Hepatocyte (in vitro differentiated cells): ENCODE data around the gene PPDPF. TPM values are rescaled to one million over a fixed set of nuclear protein-coding genes. Genes with fewer than 3 reads are reported as not detected.

Experiments
- DNase-seq: peaks from one replicate; pipeline ENCODE4 v3.0.0-alpha.2; 2016; ENCODE audit warnings: low spot score
- H2AFZ ChIP-seq: fragments of 200-600 bp; sonication (generic); 2 replicates; pipeline ENCODE4 v1.6.0; 2016; ENCODE audit warnings: antibody characterized with exemption, mild to moderate bottlenecking
- H3K27ac ChIP-seq: fragments of 200-600 bp; sonication (generic); 2 replicates; pipeline ENCODE4 v1.5.1; 2016; ENCODE audit warnings: mild to moderate bottlenecking
- H3K27me3 ChIP-seq: fragments of 200-600 bp; sonication (generic); 2 replicates; pipeline ENCODE4 v1.6.1; 2016
- H3K36me3 ChIP-seq: fragments of 200-600 bp; sonication (generic); replicated peaks from 2 replicates; pipeline ENCODE4 v1.5.1; 2016; ENCODE audit warnings: low read depth; ENCODE audit not compliant: insufficient read depth
- H3K4me1 ChIP-seq: fragments of 200-600 bp; sonication (generic); 2 replicates; pipeline ENCODE4 v1.5.1; 2016; ENCODE audit warnings: mild to moderate bottlenecking, moderate library complexity; ENCODE audit not compliant: insufficient read depth
- H3K4me2 ChIP-seq: fragments of 200-600 bp; sonication (generic); 2 replicates; pipeline ENCODE4 v1.6.0; 2016
- H3K4me3 ChIP-seq: fragments of 200-600 bp; sonication (generic); 2 replicates; pipeline ENCODE4 v1.5.1; 2016; ENCODE audit warnings: mild to moderate bottlenecking
- H3K79me2 ChIP-seq: fragments of 200-600 bp; sonication (generic); 2 replicates; pipeline ENCODE4 v1.6.0; 2017; ENCODE audit warnings: mild to moderate bottlenecking
- H3K9me2 ChIP-seq: fragments of 200-600 bp; sonication (generic); replicated peaks from 2 replicates; pipeline ENCODE4 v1.6.0; 2017; ENCODE audit warnings: mild to moderate bottlenecking; ENCODE audit not compliant: insufficient read depth
- H3K9me3 ChIP-seq: fragments of 200-600 bp; sonication (generic); 2 replicates; pipeline ENCODE4 v1.5.1; 2016; ENCODE audit warnings: low read depth, mild to moderate bottlenecking
- H4K20me1 ChIP-seq: fragments of 200-600 bp; sonication (generic); 2 replicates; pipeline ENCODE4 v1.6.0; 2016; ENCODE audit warnings: mild to moderate bottlenecking; ENCODE audit not compliant: insufficient read depth, poor library complexity, severe bottlenecking
- CTCF ChIP-seq: fragments of 200-600 bp; sonication (generic); IDR thresholded peaks from 2 replicates; pipeline ENCODE4 v1.5.1; 2016; ENCODE audit warnings: antibody characterized with exemption, mild to moderate bottlenecking; ENCODE audit not compliant: poor library complexity
- EZH2 ChIP-seq: fragments of 200-600 bp; sonication (generic); IDR thresholded peaks from 2 replicates; pipeline ENCODE4 v1.6.1; 2016; ENCODE audit warnings: antibody characterized with exemption, mild to moderate bottlenecking, borderline replicate concordance
- EZH2phosphoT487 ChIP-seq: fragments of 200-600 bp; sonication (generic); IDR thresholded peaks from one replicate; pipeline ENCODE4 v1.6.1; 2018; ENCODE audit warnings: antibody characterized with exemption, mild to moderate bottlenecking, low read depth, moderate library complexity; ENCODE audit not compliant: unreplicated experiment, severe bottlenecking
- WGBS: methylation state at CpG from one replicate; pipeline ENCODE4 v1.1.6; 2016; ENCODE audit warnings: low lambda C conversion rate; ENCODE audit errors: missing lambda C conversion rate; 5-methylcytosine and 5-hydroxymethylcytosine counted together
- polyA plus RNA-seq: library from polyadenylated mRNA; unstranded; fragments of >200 nt; fragmentation: Nextera tagmentation; extraction: Ambion mirVana; gene quantifications from 2 replicates; pipeline ENCODE4 v1.2.1, GENCODE V29; 2016
- total RNA-seq: library from RNA; depleted of rRNA; stranded (reverse); fragments of >200 nt; gene quantifications from 2 replicates; pipeline ENCODE4 v1.2.3, GENCODE V29; 2014

PPDPF gene
- total and polyA plus RNA-seq, 2 experiments from 2014 or later: 55.1 to 333 TPM

GRCh38 chr20:63519668-63520503 lies 679 bp upstream of the PPDPF start:
- H3K27me3 ChIP-seq: no peaks in the 10 kb centered on the region
- no peaks in the 10 kb centered on the region for H3K9me2 ChIP-seq
- no peaks in the 10 kb centered on the region for H3K36me3 ChIP-seq
- peak overlapping the region; percentile 98 for H3K27ac ChIP-seq
- H3K4me2 ChIP-seq: peak overlapping the region; percentile 99
- peak overlapping the region; percentile 93 for H3K4me3 ChIP-seq
- peaks cover 16% of the 10 kb centered on the region for H3K79me2 ChIP-seq
- TF ChIP-seq EZH2: no peak
- TF ChIP-seq CTCF: peak; percentile 29
- H2AFZ ChIP-seq: peak overlapping the region; percentile 98
- WGBS: 9% methylated on average over 47 of the region's 72 CpGs
- H3K9me3 ChIP-seq: no peaks in the 10 kb centered on the region
- peaks cover 24% of the 10 kb centered on the region for H4K20me1 ChIP-seq
- DNase-seq: peak; percentile 80
- peaks cover 13% of the 10 kb centered on the region for H3K4me1 ChIP-seq

- WGBS: 1% methylated on average over 36 of the region's 68 CpGs
- peak; percentile 6 for TF ChIP-seq CTCF
- no peak for TF ChIP-seq EZH2phosphoT487
- no peak for TF ChIP-seq EZH2
- Histone ChIP-seq H3K36me3 (no peaks in the 10 kb centered on the region), H2AFZ (no peak overlapping the region), H3K79me2 (peaks cover 16% of the 10 kb centered on the region), H3K27ac (peak overlapping the region; percentile 98), H3K4me1 (peaks cover 13% of the 10 kb centered on the region), H3K4me2 (peak overlapping the region; percentile 99), H3K4me3 (peak overlapping the region; percentile 99), H3K9me2 (no peaks in the 10 kb centered on the region), H4K20me1 (peaks cover 24% of the 10 kb centered on the region), H3K27me3 (no peaks in the 10 kb centered on the region), H3K9me3 (no peaks in the 10 kb centered on the region)
- DNase-seq: peak; percentile 93
Observed at GRCh38 chr20:63520934-63521601, 503 bp downstream of the PPDPF start.

- peaks cover 16% of the 10 kb centered on the region for H3K79me2 ChIP-seq
- H3K27ac ChIP-seq: peak overlapping the region; percentile 98
- H3K9me3 ChIP-seq: no peaks in the 10 kb centered on the region
- TF ChIP-seq EZH2phosphoT487 (no peak), CTCF (no peak), EZH2 (no peak)
- H4K20me1 ChIP-seq: peaks cover 24% of the 10 kb centered on the region
- H3K4me1 ChIP-seq: peaks cover 13% of the 10 kb centered on the region
- H3K4me2 ChIP-seq: peak overlapping the region; percentile 99
- H3K4me3 ChIP-seq: peak overlapping the region; percentile 99
- H3K27me3 ChIP-seq: no peaks in the 10 kb centered on the region
- H2AFZ ChIP-seq: no peak overlapping the region
- no peaks in the 10 kb centered on the region for H3K36me3 ChIP-seq
- no peak for DNase-seq
- H3K9me2 ChIP-seq: no peaks in the 10 kb centered on the region
- 13% methylated on average over 14 of the region's 23 CpGs for WGBS
Observed at GRCh38 chr20:63521602-63522001, 1.0 kb downstream of the PPDPF start.
